GM18861 (cell line): ENCODE measurements around the gene SNRPD3.
"Not testable (repeated sequence)": the region's sequence is repeated elsewhere in the genome, so short reads cannot be mapped to it uniquely, and the experiment has no call there.

ENCODE experiments used
- ATAC-seq: cut with Tn5 transposase; IDR thresholded peaks from one replicate; pipeline ENCODE4 v1.9.1; 2021; ENCODE audit not compliant: unreplicated experiment

The SNRPD3 gene

DNA sequence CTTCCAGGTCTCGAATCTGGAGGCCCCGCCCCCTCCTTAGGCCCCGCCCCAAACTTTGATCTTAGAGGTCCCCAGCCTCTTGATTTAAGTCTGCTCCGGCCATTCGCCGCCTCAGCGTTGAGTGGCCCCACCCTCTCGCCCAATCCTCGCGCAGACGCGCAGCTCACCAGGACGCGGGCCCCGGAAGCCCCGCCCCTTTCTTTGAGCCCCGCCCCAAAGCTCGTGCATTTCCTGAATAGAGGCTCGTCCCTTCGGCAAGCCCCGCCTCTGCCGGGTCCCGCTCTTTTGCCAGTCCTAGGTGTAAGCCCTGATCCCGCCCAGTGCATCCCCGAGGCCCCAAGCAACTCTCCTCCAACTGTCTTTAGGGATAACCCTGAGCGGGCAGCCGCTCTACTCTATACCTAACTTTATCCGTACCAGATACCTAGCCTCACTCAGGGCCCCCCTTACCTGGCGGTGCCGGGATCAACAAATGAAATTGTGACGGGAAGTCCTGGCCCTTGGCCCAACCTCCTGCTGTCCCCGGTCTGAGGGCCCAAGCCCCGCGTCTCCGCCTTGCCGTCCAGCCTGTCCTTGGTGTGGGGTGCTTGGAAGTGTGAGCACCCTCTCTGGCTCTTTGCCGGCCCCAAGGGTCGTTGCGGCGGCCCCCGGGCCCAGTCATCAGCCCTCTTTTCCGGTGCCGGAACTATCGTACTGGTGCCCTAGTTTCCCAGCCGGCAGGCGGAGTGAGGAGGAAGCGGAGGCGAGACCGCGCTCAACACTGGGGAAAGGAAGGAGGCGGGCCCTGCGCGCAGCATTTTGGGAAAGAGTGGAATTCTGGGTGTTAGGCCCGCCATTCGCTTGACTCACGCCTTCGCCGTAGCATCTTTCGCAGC, at the start of gene SNRPD3:
TSS of gene SNRPD3 (plus strand) at position 835 of the 875 bp plus-strand sequence. CDS start 1,676 bp downstream, outside the sequence.
- ATAC-seq: peak; percentile 49

DNA sequence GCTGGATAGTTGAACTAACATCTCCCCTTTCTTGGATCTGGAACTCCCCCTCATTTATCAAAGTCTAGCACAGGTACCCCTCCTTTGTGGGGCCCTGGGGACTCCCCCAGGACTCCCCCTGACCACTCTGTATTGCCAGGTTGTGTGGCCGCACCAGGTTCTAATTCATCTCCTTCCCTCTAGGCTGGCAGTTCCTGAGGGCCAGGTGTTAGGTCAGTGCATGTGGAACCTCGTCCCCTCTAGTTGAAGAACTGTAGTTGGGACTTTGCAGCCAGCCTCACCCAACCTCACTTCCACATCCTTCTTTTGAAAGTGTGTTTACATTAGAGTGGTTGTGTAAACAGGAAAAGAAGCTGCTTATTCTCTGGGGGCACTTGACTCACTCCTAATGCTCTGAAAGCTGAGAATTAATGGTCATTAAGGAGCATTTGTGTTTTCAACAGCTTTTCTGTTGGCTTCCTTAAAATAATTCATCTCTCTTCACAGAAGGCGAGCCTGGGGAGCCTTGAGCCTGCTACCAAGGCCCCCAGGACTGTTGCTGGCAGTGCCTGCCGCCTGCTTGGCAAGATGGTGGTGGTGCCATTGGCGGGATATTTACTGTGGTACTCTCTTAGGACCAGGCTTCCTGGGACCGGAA, 48.9 kb upstream of the SNRPD3 start:
- no peak for ATAC-seq

DNA sequence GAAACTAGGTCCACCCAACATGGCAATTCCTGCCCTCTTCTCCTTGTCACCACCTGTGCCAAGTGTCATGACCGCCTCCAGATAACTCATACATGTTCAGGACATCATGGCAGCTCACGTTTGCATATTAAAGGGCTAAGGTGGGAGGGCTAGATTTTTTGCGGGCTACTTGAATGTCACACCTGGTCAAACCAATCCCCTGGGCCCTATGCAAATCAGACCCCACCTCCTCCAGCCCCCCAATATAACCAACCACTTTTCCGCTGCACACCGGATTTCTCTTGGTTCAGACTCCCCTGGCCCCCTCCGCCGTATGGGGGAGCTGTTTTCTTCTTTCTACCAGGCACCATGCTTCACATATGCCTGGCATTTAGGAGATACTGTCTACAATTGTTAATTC, 48.1 kb upstream of the SNRPD3 start:
- no peak for ATAC-seq

DNA sequence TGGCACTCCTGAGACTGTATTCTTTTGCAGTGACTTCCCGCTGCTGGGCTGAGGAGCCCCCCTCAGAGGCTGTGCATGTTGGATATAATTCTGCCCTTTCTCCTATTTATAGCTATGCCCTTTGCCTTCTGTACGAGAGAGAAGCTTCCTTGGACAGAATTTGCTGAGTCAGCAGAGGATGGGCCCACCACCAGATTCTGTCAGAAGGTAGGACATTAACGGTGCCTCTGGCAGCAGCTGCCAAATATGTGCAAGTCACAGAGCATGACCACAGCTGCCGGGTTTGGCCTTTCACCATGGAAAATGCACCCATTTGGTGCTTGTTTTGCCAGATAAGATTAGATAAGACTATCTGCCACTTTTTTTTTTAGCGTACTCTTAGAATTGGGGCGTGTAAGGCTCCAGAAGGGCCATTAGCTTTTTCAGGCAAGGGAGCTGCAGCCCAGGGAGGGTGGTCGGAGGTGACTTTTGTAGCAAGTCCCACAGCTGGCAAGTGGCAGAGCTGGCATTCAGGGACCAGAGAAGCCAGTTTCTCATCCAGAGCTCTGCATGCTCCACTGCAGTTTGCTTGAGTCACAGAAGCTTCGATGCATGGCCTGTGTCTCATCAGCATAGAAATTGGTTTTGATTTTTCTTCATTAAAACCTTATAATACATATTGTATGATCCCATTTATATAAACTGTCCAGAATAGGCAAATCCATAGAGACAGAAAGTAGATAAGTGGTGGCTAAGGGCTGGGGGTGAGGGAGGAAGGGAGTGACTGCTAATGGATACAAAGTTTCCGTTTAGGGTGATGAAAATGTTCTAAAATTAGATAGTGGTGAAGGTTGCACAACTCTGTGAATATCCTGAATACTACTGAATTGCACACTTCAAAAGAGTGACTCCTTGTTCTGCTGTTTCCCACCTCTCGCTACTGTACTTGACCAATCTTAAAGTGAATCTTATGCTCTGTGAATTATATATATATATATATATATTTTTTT, 44.9 kb upstream of the SNRPD3 start:
- no peak for ATAC-seq

DNA sequence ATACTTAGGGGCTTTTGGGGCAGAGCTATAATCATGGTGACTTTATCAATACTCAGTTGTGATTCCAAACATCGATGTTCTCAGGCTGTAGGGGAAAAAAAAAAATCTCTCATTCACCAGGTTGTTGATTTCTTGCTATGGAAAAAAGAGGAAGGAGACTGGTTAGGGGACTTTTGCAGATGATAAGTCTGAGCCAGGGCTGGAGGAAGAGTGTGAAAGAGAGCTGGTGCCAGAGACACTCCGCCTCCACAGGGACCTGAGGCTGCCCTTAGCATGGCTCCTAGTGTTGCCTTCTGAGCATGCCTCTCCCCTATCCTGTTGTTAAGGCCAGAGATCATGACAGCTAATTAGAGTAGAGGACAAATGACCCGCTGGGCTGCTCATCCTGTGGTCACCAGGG, 43.8 kb upstream of the SNRPD3 start:
- no peak for ATAC-seq

DNA sequence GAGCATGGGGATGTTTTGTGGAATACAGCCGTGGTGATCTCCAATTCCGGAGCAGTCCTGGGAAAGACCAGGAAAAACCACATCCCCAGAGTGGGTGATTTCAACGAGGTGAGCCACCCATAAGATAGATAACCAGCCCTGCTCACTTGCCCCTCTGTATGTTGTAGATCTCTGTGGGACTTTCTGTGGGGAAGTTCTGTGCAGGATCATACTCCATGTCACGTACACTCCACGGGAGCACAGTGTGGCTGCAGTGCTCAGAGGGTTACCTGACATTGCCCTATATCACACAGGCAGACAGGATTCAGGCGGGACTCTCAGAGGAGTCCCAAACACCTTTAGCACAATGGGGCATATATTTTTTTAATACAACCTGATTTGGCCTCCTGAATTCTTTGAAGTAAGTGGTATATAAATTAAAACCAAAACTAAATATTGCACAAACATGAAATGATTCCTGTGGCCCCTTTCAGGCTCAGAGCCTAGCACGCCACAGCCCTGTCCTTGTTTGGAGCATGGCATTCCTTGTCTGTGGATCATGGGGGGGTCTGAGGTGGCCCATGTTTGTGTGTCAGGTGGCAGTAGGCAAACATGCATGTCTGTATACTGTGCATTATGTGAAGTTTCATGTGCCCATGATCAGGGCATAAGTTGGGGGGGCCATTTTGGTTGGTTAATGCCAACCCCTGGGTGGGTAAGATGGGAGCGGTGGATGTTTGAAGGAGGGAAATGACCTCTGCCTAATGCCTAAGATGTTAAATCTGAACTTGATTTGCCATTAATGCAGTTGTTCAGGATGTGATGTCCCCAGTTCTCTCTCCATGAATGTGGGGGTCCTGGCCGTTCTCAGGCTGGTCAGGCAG, 42.2 kb upstream of the SNRPD3 start:
- ATAC-seq: no peak

DNA sequence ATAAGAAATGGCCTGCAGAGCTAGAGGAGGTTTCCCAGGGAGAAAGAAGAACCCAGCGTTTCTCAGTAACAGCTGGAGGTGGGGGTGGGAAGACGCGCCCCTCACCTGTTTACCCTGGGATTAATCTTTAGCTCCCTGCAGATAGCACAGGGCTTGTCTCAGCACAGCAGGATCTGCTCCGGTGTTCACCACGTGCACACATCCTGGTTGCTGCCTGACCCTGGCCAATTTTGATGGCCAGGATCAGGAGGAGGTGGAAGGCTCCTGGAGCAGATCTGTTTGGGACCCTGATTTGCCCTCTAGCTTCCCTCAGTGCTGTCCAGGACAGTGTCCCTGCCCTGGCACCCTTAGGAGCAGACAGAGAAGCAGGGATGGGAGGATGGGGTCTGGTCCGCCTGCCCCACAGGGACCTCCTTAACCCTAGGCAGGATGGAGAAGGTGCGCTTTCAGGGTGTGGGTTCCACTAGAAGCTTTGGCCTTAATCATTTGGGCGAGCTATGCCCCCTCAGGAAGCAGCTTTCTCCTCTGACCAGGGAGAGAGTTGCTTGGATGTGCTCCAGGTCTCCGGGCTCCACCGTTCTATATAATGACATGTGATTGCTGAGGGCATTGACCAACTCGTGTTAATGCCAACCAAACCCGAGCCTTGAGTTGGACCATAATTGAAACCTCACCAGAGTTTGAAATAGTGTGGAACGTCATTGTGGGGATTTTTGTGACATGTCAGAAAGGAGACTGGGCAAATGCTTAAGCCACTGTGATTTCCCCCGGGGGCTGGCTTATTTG, 41.4 kb upstream of the SNRPD3 start:
- peak; percentile 38 for ATAC-seq

DNA sequence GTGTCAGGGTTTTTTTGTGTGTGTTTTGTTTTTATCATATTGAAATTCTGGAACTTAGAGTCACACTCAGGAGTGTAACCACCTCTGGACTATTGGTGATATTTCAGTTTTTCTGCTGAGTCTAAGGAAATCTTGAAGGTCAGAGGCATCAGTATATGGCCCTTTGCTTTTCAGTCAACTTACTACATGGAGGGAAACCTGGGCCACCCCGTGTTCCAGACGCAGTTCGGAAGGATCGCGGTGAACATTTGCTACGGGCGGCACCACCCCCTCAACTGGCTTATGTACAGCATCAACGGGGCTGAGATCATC, 40.8 kb upstream of the SNRPD3 start:
- ATAC-seq: no peak

DNA sequence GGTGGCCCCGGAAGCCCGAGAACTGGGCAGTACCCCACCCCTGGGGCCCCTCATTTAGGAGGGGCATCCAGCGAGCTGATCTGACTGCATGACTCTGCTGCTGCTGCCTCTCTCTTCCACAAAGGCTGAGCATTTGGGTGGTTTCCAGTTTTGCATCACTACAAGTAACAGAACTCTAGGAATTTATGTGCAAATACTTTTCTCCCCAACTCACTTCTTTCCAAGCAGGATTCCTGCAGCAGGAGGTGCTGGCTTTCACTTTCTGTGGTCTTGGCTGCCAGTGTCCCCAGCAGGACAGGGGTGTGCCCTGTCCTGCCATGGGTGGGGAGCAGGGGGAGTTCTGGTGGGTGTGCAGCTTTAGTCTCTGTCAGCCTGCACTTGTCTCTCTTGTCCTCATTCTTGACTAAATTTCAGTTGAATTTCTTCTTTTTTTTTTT, 39.5 kb upstream of the SNRPD3 start:
- no peak for ATAC-seq

DNA sequence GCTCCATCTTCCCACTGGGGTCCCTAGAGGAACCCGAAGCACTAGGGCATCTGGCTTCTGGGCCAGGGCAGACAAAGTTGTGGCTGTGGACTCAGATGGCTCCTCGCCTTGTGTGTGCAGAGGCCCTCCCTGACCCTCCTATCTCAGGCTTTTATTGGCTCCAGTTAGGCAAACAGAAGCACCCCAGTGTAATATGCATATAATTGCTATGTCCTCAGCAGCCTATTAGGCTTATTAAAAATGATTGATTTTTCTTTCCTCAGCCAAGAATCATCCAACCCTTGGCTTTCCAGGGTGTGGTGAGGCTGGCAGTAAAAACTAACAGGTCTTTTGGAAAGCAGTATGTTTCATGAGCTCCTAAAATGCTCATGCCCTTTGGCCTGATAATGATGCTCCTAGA, 38.4 kb upstream of the SNRPD3 start:
- no peak for ATAC-seq

DNA sequence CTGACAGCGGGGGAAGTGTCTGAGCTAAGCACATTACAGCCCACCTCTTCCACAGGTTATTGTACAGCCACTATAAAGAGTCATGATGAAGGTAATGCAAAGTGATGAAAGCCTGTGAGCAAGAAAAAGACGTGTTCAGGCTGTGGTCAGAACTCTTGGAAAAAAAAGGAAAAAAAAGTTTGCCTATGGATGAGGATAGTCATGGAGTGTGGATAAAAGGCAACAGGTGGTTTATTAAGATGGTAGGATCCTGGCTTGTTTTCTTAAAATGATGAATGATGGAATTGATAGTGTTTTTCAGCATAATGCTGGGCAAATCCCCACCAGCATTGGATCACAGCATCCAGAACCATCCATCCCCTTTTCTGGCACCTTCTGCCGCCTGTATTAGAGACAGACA, 37.6 kb upstream of the SNRPD3 start:
- ATAC-seq: no peak

DNA sequence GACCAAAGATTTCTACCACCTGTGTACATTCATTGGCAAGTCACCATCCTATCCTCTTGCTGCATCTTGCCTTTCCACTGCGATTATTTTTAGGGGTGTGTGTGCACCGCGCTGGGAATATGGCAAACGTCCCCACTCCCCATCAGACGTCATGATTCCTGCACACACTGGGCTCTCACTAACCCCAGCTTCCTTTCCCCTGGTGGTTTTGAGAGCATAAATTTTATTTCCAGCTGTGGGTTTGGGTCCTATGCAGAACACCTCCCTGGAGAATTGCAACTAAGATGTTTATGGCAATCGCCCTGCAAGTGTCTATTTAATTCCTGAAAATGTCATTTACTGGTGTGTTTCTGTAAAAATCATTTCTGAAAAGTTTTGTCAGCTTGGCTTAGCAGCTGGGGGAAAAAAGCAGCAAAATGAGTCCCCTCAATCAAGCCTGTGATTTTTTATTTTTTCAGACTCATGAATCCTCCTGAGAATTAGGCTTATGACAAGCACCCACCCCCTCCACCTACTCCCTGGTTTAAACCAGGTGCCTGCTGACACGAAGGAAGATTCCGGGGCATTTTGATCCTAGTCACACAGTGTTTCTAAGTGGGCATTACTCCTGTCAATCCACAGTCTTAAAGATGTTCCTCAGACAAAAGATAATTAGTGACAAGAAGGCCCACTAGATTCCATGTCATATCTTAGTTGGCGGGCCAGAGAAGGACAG, 36.9 kb upstream of the SNRPD3 start:
- ATAC-seq: no peak

DNA sequence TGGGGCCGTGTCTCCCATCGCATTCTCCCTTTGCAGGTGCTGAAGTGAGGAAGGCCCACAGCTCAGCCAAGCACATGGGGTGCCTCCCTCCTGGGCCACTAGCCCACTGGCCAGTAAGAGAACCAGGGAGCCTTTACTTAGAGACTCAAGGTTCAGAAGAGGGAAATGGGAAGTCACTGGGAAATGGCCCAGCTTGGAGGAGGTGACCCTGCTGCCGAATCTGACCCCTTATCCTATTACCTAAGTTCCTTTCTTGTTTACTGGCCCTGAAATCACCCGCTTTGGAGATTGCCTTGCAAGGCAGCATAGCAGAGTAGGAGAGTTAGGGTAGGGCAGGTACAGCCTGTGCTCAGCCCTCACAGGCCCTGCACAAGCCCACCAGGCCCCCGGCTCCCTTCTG, 36.3 kb upstream of the SNRPD3 start:
- no peak for ATAC-seq

DNA sequence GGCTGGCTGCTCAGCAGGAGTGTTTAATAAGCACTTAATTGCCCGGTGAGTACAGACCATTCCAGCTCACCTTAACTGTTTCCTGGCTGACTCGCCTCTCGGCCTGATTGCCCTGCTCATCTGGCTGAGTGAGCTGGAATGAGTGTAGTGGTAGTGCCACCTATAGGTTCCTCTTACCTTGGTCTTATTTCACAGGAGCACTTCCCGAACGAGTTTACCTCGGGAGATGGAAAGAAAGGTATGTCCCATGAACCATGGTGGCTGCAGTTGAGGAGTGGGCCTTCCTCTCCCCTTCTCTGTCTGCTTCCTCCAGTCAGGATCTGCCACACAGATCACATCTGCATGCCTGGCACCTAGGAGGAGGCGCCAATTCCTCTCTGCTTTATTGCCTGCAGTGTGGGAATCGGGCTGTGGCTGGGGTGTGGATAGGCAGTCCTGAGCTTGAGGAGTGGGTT, 34.0 kb upstream of the SNRPD3 start:
- no peak for ATAC-seq

DNA sequence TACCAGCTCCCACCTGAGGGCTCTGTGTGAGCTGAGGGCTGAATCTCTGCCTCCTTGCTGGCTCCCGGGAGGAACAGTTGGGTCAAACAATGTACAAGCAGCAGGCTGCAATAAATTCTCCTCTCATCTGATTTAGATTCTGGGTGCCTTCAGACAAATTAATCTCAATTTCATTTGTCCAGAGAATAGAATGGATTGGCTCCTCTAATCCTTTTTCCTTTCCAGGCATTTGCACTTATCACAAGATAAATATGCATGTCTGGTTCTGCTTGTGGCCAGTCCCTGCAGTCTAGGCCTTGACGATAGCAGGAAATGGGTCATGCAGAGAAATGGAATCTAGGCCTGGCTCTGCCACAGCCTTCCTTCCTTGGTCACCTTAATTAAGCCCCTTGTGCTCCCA, 31.9 kb upstream of the SNRPD3 start:
- no peak for ATAC-seq

DNA sequence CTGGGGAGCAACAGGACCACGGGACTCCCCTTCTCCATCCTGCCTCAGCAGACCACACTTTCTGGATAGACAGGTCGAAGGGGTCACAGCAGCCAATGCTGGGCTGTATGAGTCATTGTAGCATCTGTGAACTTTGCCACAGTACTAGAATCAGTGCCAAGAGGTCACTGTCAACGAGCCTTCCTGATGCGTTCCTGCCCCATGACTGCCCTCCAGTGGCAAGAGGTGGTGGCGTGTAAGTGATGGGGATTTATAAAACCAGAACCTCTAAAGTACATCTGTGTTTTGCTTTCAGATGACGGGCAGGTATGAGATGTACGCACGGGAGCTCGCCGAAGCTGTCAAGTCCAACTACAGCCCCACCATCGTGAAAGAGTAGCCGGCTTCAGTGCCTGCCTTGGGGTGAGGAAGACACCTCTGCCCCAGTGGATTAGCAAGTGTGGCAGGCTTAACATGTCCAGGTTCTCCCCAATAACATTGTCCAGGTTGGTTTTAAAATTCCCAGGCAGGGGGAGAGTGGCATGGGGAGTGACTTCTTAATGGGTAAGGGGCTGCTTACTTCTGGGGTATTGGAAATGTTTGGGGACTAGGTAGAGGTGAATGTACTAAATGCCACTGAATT, 30.3 kb upstream of the SNRPD3 start:
- ATAC-seq: peak; percentile 65

DNA sequence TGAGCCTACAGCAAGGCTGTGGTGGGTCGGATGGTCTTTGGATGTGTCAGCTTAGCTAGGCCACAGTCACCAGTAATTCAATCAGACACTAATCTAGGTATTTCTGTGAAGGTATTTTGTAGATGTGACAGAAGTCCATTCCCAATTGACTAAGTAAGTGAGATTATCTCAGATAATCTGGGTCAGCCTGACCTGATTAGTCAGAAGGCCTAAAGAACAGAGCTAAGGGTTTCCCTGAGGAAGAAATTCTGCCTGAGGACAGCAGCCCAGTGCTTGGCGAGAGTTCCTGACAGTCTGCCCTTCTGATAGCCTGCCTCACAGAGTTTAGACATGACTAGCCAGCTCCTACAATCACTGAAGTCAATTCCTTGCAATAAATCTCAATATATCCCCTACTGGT, 29.6 kb upstream of the SNRPD3 start:
- no peak for ATAC-seq

DNA sequence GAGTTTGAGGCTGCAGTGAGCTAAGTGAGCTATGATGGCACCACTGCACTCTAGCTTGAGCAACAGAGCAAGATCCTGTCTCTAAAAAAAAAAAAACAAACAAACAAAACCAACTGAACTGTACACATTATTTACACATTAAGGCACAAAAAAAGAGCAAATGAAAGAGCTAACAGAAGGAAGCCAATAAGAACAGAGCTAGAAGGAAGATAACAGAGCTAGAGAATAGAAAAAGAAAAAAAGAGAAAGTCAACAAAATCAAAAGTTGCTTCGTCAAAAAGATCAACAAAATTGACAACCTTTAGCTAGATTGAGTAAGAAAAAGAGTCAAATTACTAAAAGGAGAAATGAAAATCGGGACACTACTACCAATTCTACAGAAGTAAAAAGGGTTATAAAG, 25.9 kb upstream of the SNRPD3 start:
- no peak for ATAC-seq

DNA sequence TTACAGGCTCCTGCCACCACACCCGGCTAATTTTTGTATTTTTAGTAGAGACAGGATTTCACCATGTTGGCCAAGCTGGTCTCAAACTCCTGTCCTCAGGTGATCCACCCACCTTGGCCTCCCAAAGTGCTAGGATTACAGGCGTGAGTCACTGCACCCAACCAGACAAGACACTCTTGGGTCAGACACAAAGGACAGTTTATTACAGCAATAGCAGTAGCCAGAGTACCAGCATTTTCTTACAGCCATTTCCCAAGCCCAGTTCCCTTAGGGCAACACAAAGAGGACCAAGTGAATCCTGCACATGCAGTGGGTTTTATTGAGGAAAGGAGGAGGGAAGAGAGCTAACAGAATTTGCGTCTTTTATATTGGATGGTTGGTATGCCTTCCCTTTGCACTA, 24.8 kb upstream of the SNRPD3 start:
- ATAC-seq: not testable (repeated sequence)
